GM12878 (cell line): Measurements from ENCODE around the gene VAV2.

Source experiments
- BRCA1 ChIP-seq: IDR thresholded peaks from 2 replicates; pipeline ENCODE4 v1.6.1; 2011; ENCODE audit warnings: low read depth, low read length, improper control_type of control experiment
- PBX3 ChIP-seq: IDR thresholded peaks from 2 replicates; pipeline ENCODE4 v1.6.1; 2011; ENCODE audit warnings: mild to moderate bottlenecking, low read depth, low read length, moderate library complexity; ENCODE audit not compliant: insufficient replicate concordance
- POLR2AphosphoS5 ChIP-seq: IDR thresholded peaks from 2 replicates; pipeline ENCODE4 v1.6.1; 2011; ENCODE audit warnings: mild to moderate bottlenecking, low read length, inconsistent platforms
- RBBP5 ChIP-seq: fragments of 200-600 bp; sonication (generic); conservative IDR thresholded peaks from 2 replicates; pipeline ENCODE4 v1.6.1; 2016
- ZNF592 ChIP-seq: fragments of 450-650 bp; IDR thresholded peaks from 2 replicates; pipeline ENCODE4 v1.6.1; 2017; ENCODE audit warnings: mild to moderate bottlenecking, moderate library complexity
- ZNF687 ChIP-seq: fragments of 450-650 bp; IDR thresholded peaks from 2 replicates; pipeline ENCODE4 v1.6.1; 2017; ENCODE audit warnings: mild to moderate bottlenecking, moderate library complexity

DNA sequence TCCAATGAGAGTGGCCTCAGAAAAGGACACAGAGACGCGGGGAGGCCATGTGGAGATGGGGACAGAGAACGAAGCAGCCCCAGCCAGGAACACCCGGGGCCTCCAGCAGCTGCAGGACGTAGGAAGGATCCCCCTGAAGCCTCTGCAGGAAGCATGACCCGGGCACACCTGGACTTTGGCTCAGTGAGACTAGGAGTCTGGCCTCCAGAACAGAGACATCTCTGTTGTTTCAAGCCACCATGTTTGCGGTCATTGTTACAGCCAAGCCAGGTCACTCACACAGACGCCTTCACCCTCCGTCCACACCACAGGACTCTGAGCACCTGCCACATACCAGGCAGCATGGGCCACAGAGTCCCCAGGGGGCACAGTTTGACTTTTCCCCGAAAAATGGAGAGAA, 190.4 kb downstream of the VAV2 start:
- no peak for TF ChIP-seq POLR2AphosphoS5
- no peak for TF ChIP-seq ZNF687
- TF ChIP-seq PBX3, result no peak
- no peak for TF ChIP-seq ZNF592
- TF ChIP-seq RBBP5, result no peak
- no peak for TF ChIP-seq BRCA1
